HG03060 (cell line): ENCODE data around the gene GAMT.

Experiments
- ATAC-seq: cut with Tn5 transposase; IDR thresholded peaks from one replicate; pipeline ENCODE4 v1.9.1; 2021; ENCODE audit warnings: low read depth, moderate number of reproducible peaks; ENCODE audit not compliant: unreplicated experiment

Gene GAMT

GRCh38 chr19:1434040-1434366, 32.7 kb upstream of the GAMT start:
- no peak for ATAC-seq

GRCh38 chr19:1433119-1434039, 32.0 kb upstream of the GAMT start:
- ATAC-seq: no peak

GRCh38 chr19:1432507-1432887, 31.2 kb upstream of the GAMT start:
- ATAC-seq: no peak

GRCh38 chr19:1431759-1432506, 30.6 kb upstream of the GAMT start:
- ATAC-seq: no peak

- no peak for ATAC-seq
Measured at GRCh38 chr19:1430246-1430645, 28.9 kb upstream of the GAMT start.

GRCh38 chr19:1429750-1430149, 28.4 kb upstream of the GAMT start:
- ATAC-seq: no peak

- ATAC-seq: no peak
Measured at GRCh38 chr19:1428738-1429391, 27.5 kb upstream of the GAMT start.

- no peak for ATAC-seq
Measured at GRCh38 chr19:1427221-1427920, 26.0 kb upstream of the GAMT start.

- no peak for ATAC-seq
Measured at GRCh38 chr19:1426736-1427135, 25.4 kb upstream of the GAMT start.

- no peak for ATAC-seq
Measured at GRCh38 chr19:1425902-1426301, 24.6 kb upstream of the GAMT start.

GRCh38 chr19:1425102-1425837, 23.9 kb upstream of the GAMT start:
- no peak for ATAC-seq

- ATAC-seq: no peak
Measured at GRCh38 chr19:1424192-1424955, 23.0 kb upstream of the GAMT start.

- no peak for ATAC-seq
Measured at GRCh38 chr19:1423436-1424191, 22.3 kb upstream of the GAMT start.

- no peak for ATAC-seq
Measured at GRCh38 chr19:1422943-1423342, 21.6 kb upstream of the GAMT start.

- no peak for ATAC-seq
Measured at GRCh38 chr19:1422360-1422759, 21.0 kb upstream of the GAMT start.

- ATAC-seq: no peak
Measured at GRCh38 chr19:1421958-1422305, 20.6 kb upstream of the GAMT start.

GRCh38 chr19:1421218-1421957, 20.0 kb upstream of the GAMT start:
- ATAC-seq: no peak

- no peak for ATAC-seq
Measured at GRCh38 chr19:1420590-1420989, 19.2 kb upstream of the GAMT start.
